ENCODE measurements around the gene ELMOD3. TPM values are rescaled to one million over a fixed set of nuclear protein-coding genes. Genes with fewer than 3 reads are reported as not detected.

Gene ELMOD3
- total RNA-seq, 1 experiment from 2014 or later, result 10.3 TPM

DNA sequence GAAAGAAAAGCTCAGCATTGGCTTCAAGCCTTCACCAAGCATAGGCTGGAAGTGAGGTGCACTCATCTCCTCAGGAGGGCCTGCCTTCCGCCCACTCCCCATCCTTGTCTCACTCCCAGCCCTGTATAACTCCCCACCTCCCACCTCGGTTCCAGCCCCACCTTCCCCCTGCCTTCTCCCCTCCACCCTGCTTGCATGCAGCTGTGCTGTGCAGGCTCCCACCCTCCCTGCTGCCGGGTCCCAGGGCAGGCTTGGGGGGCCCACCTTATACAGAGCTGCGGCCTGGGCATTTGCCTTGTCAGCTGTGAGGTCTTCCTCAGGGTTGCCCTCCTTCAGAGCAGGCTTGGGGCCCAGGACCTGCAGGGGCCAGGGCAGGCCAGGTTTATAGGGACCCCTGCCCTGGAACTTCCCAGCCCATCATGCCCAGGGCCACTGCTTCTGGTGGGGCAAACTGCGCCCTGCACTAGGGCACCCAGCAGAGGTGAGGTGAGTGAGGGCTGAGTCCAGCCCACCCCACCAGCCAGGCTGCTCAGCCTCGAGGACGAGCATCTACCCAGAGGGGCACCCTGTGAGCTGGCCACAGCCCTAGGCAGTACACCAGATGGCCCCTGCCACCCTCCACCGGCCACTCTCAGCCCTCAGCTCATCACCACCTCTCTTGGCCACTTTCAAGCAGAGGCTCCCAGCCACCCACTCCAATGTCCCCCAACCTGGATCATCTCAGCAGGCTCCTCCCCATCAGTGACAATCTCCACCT is 44.0 kb downstream of the ELMOD3 start:
- H3K27ac Mint-ChIP-seq (ENCODE audit: unreplicated experiment), result no peak overlapping the region
- BruUV-seq (replicated peaks), result no TSS peak
- POLR2A ChIA-PET, result no interaction called here
- Histone ChIP-seq H3K4me1 (peaks cover 8% of the 10 kb centered on the region; the same call in 1 of the 2 replicates), H3K9me3 (peaks cover 8% of the 10 kb centered on the region; the same call in 1 of the 2 replicates), H3K36me3 (ENCODE audit: control insufficient read depth, insufficient read depth, low read length) (no peaks in the 10 kb centered on the region), H3K27me3 (replicated peaks; ENCODE audit: control insufficient read depth, insufficient read depth, low read length) (no peaks in the 10 kb centered on the region), H3K4me3 (ENCODE audit: low read depth, low read length) (no peak overlapping the region)
- peak in 1 of 2 experiments; percentile 31 for DNase-seq
- CTCF ChIA-PET, result no interaction called here
- no peaks in the 10 kb centered on the region for H3K27me3 Mint-ChIP-seq (ENCODE audit: insufficient read depth, unreplicated experiment)
- H3K4me1 Mint-ChIP-seq (ENCODE audit: low read depth, unreplicated experiment), result peaks cover 7% of the 10 kb centered on the region
- H3K36me3 Mint-ChIP-seq (ENCODE audit: insufficient read depth, unreplicated experiment), result no peaks in the 10 kb centered on the region
- H3K9me3 Mint-ChIP-seq (ENCODE audit: unreplicated experiment), result peaks cover 14% of the 10 kb centered on the region
- intact Hi-C loops (cut with micrococcal nuclease; ENCODE audit: unreplicated experiment), result no loop called here
- H3K4me3 Mint-ChIP-seq (ENCODE audit: unreplicated experiment), result no peak overlapping the region
- TF ChIP-seq, protein P1, sequence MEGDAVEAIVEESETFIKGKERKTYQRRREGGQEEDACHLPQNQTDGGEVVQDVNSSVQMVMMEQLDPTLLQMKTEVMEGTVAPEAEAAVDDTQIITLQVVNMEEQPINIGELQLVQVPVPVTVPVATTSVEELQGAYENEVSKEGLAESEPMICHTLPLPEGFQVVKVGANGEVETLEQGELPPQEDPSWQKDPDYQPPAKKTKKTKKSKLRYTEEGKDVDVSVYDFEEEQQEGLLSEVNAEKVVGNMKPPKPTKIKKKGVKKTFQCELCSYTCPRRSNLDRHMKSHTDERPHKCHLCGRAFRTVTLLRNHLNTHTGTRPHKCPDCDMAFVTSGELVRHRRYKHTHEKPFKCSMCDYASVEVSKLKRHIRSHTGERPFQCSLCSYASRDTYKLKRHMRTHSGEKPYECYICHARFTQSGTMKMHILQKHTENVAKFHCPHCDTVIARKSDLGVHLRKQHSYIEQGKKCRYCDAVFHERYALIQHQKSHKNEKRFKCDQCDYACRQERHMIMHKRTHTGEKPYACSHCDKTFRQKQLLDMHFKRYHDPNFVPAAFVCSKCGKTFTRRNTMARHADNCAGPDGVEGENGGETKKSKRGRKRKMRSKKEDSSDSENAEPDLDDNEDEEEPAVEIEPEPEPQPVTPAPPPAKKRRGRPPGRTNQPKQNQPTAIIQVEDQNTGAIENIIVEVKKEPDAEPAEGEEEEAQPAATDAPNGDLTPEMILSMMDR (IDR thresholded peaks at IDR 0.05; ENCODE audit: insufficient read depth in 1 of 2, low read depth in 1 of 2, low read length in 1 of 2, severe bottlenecking in 1 of 2, unreplicated experiment in 1 of 2), result no peak

DNA sequence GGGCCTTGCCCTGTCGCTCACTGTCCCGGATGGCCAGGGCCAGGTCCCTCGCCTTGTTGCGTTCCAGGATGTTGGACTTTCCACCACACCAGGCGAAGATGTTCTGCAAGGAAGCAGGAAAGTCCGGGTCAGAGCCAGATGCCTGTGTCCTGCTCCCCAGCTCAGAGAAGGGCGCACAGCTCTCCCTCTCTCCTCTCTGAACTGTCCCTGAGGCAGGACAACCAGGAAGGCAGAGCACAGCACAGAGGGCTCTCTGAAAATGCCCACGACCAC is 44.5 kb downstream of the ELMOD3 start:
- no peaks in the 10 kb centered on the region for H3K27me3 Mint-ChIP-seq (ENCODE audit: insufficient read depth, unreplicated experiment)
- no peak for DNase-seq
- H3K27ac Mint-ChIP-seq (ENCODE audit: unreplicated experiment), result no peak overlapping the region
- no peaks in the 10 kb centered on the region for H3K27me3 ChIP-seq (replicated peaks; ENCODE audit: control insufficient read depth, insufficient read depth, low read length)
- no peak overlapping the region for H3K4me3 ChIP-seq (ENCODE audit: low read depth, low read length)
- H3K4me3 Mint-ChIP-seq (ENCODE audit: unreplicated experiment), result no peak overlapping the region
- H3K9me3 Mint-ChIP-seq (ENCODE audit: unreplicated experiment), result peaks cover 19% of the 10 kb centered on the region
- no TSS peak for BruUV-seq (replicated peaks)
- ChIA-PET POLR2A (no interaction called here), CTCF (no interaction called here)
- TF ChIP-seq, protein P1 (IDR thresholded peaks at IDR 0.05; ENCODE audit: insufficient read depth in 1 of 2, low read depth in 1 of 2, low read length in 1 of 2, severe bottlenecking in 1 of 2, unreplicated experiment in 1 of 2), result no peak
- peaks cover 10% of the 10 kb centered on the region for H3K9me3 ChIP-seq
- peaks cover 7% of the 10 kb centered on the region for H3K4me1 Mint-ChIP-seq (ENCODE audit: low read depth, unreplicated experiment)
- no peaks in the 10 kb centered on the region for H3K36me3 ChIP-seq (ENCODE audit: control insufficient read depth, insufficient read depth, low read length)
- H3K4me1 ChIP-seq, result peaks cover 8% of the 10 kb centered on the region; the same call in 1 of the 2 replicates
- no peaks in the 10 kb centered on the region for H3K36me3 Mint-ChIP-seq (ENCODE audit: insufficient read depth, unreplicated experiment)
- intact Hi-C loops (cut with micrococcal nuclease; ENCODE audit: unreplicated experiment), result no loop called here

DNA sequence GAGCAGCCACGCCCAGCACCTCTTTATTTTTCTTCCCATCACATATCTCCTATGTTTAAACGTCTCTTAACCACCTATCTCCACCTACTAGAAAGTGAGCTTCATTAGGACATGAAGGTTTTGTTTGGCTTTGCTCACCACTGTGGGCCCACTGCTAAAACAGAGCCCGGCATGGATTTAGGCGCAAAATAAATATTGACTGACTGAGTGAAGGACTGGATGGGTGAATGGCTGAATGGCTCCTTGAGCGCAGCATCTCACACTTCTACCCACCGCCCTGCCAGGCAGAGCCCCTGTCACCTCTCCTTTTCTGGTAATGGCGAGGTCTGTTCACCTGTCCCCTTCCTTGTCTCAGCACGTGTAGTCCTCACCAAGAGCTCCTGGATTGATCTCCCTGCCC is 45.5 kb downstream of the ELMOD3 start:
- Mint-ChIP-seq H3K27ac (ENCODE audit: unreplicated experiment) (no peak overlapping the region), H3K27me3 (ENCODE audit: insufficient read depth, unreplicated experiment) (no peaks in the 10 kb centered on the region), H3K4me1 (ENCODE audit: low read depth, unreplicated experiment) (peaks cover 7% of the 10 kb centered on the region), H3K9me3 (ENCODE audit: unreplicated experiment) (peaks cover 21% of the 10 kb centered on the region), H3K36me3 (ENCODE audit: insufficient read depth, unreplicated experiment) (no peaks in the 10 kb centered on the region), H3K4me3 (ENCODE audit: unreplicated experiment) (no peak overlapping the region)
- no TSS peak for BruUV-seq (replicated peaks)
- TF ChIP-seq, protein P1 (IDR thresholded peaks at IDR 0.05; ENCODE audit: insufficient read depth in 1 of 2, low read depth in 1 of 2, low read length in 1 of 2, severe bottlenecking in 1 of 2, unreplicated experiment in 1 of 2), result no peak
- POLR2A ChIA-PET, result interaction anchor here (0.6 kb wide), 1 partner anchor 152 kb away, joined by 9 read pairs; no protein-coding TSS in a partner anchor
- Histone ChIP-seq H3K36me3 (ENCODE audit: control insufficient read depth, insufficient read depth, low read length) (no peaks in the 10 kb centered on the region), H3K27me3 (replicated peaks; ENCODE audit: control insufficient read depth, insufficient read depth, low read length) (no peaks in the 10 kb centered on the region), H3K4me1 (peaks cover 8% of the 10 kb centered on the region; the same call in 1 of the 2 replicates), H3K4me3 (ENCODE audit: low read depth, low read length) (no peak overlapping the region), H3K9me3 (peaks cover 13% of the 10 kb centered on the region)
- intact Hi-C loops (cut with micrococcal nuclease; ENCODE audit: unreplicated experiment), result no loop called here
- no peak for DNase-seq
- CTCF ChIA-PET, result interaction anchor here (1.1 kb wide), 1 partner anchor 333 kb away, joined by 3 read pairs; no protein-coding TSS in a partner anchor

Measured in Caco-2 (cell line).